ENCODE data around the gene MPPED2.

GRCh38 chr11:30546334-30546733 lies 39.8 kb downstream of the MPPED2 start:
- no peak for TF ChIP-seq EZH2 (IDR thresholded peaks at IDR 0.05)
- no peak for TF ChIP-seq POLR2A (IDR thresholded peaks at IDR 0.05; ENCODE audit: borderline replicate concordance, extremely low read depth, insufficient read depth, insufficient read length)
- TF ChIP-seq CTCF (IDR thresholded peaks at IDR 0.05 in 2 of 3, conservative IDR thresholded peaks at IDR 0.05 in 1 of 3; ENCODE audit: borderline replicate concordance in 1 of 3, insufficient read depth in 1 of 3, low read depth in 2 of 3, low read length in 2 of 3), result no peak
- no peak for TF ChIP-seq SRF (IDR thresholded peaks at IDR 0.05; ENCODE audit: low read depth)
- no peak for TF ChIP-seq CEBPB (IDR thresholded peaks at IDR 0.05; ENCODE audit: low read depth)
- no peak for TF ChIP-seq ATF3 (IDR thresholded peaks at IDR 0.05)
- no peak for TF ChIP-seq ZBTB33 (IDR thresholded peaks at IDR 0.05; ENCODE audit: extremely low read depth, insufficient replicate concordance, low read length)
- TF ChIP-seq YY1 (IDR thresholded peaks at IDR 0.05; ENCODE audit: extremely low read depth, insufficient replicate concordance, low read depth, low read length), result no peak
- no peak for TF ChIP-seq TCF7L2 (IDR thresholded peaks at IDR 0.05; ENCODE audit: borderline replicate concordance, extremely low read depth, insufficient read depth, insufficient read length)
- TF ChIP-seq EZH2phosphoT487 (IDR thresholded peaks at IDR 0.05; ENCODE audit: borderline replicate concordance), result no peak
- no peak for TF ChIP-seq SP1 (IDR thresholded peaks at IDR 0.05; ENCODE audit: low read depth)
- no peak for TF ChIP-seq EGR1 (IDR thresholded peaks at IDR 0.05; ENCODE audit: low read depth)
- no peak for TF ChIP-seq POLR2AphosphoS5 (IDR thresholded peaks at IDR 0.05; ENCODE audit: low read depth, low read length)
